ENCODE results near the gene RPS14.
A peak's percentile ranks its signal among the peaks of the same experiment; 100 is the strongest.

RPS14 gene

GRCh38 chr5:150412319-150413175, 37.0 kb downstream of the RPS14 start, which contains the start of gene CD74:
CD74 (minus strand) TSS chr5:150412910; CDS start chr5:150412749, 161 bp downstream.
- peak; percentile 89 to 90 for DNase-seq

GRCh38 chr5:150411245-150411979, 38.1 kb downstream of the RPS14 start:
- DNase-seq, result peak; percentile 60 to 73

- peak; percentile 47 to 57 for DNase-seq
These were observed 38.9 kb downstream of the RPS14 start for GRCh38 chr5:150410524-150411244.

- DNase-seq, result peak; percentile 26 to 47
These were observed 39.7 kb downstream of the RPS14 start for GRCh38 chr5:150409638-150410523.

- no peak for DNase-seq
These were observed 41.2 kb downstream of the RPS14 start for GRCh38 chr5:150408231-150408943.

- no peak for DNase-seq
These were observed 42.3 kb downstream of the RPS14 start for GRCh38 chr5:150407096-150407720.

GRCh38 chr5:150406723-150407095, 42.8 kb downstream of the RPS14 start:
- DNase-seq, result no peak

GRCh38 chr5:150406103-150406722, 43.3 kb downstream of the RPS14 start:
- DNase-seq, result no peak

GRCh38 chr5:150404941-150405816, 44.4 kb downstream of the RPS14 start:
- DNase-seq, result no peak

GRCh38 chr5:150404535-150404934, 45.0 kb downstream of the RPS14 start:
- DNase-seq, result no peak

- no peak for DNase-seq
These were observed 45.4 kb downstream of the RPS14 start for GRCh38 chr5:150404121-150404520.

- DNase-seq, result no peak
These were observed 46.6 kb downstream of the RPS14 start for GRCh38 chr5:150402901-150403342.

GRCh38 chr5:150402229-150402773, 47.2 kb downstream of the RPS14 start:
- no peak for DNase-seq

GRCh38 chr5:150401376-150402228, 47.9 kb downstream of the RPS14 start:
- no peak for DNase-seq

GRCh38 chr5:150401076-150401375, 48.5 kb downstream of the RPS14 start:
- no peak for DNase-seq

- no peak for DNase-seq
These were observed 49.0 kb downstream of the RPS14 start for GRCh38 chr5:150400316-150401075.

- DNase-seq, result no peak
These were observed 49.9 kb downstream of the RPS14 start for GRCh38 chr5:150399524-150400211.
